LNCAP (cell line): ENCODE data around the gene SNTG2.
A peak's percentile ranks its signal among the peaks of the same experiment; 100 is the strongest.

Source experiments
- CTCF ChIP-seq: fragments of 450-650 bp; IDR thresholded peaks from 2 replicates; pipeline ENCODE4 v1.5.1; 2017; ENCODE audit warnings: mild to moderate bottlenecking

SNTG2 gene

GRCh38 chr2:1051075-1051474, 100.4 kb downstream of the SNTG2 start:
- peak; percentile 26; the same call in 1 of the 2 replicates for TF ChIP-seq CTCF

GRCh38 chr2:1052771-1053191, 102.1 kb downstream of the SNTG2 start:
- TF ChIP-seq CTCF, result no peak

- no peak for TF ChIP-seq CTCF
These were observed 103.1 kb downstream of the SNTG2 start for GRCh38 chr2:1053786-1054185.

GRCh38 chr2:1054399-1054798, 103.8 kb downstream of the SNTG2 start:
- no peak for TF ChIP-seq CTCF

- no peak for TF ChIP-seq CTCF
These were observed 104.5 kb downstream of the SNTG2 start for GRCh38 chr2:1055014-1055595.

- no peak for TF ChIP-seq CTCF
These were observed 109.7 kb downstream of the SNTG2 start for GRCh38 chr2:1060372-1060771.

- TF ChIP-seq CTCF, result no peak
These were observed 110.3 kb downstream of the SNTG2 start for GRCh38 chr2:1060987-1061386.

GRCh38 chr2:1068241-1068640, 117.6 kb downstream of the SNTG2 start:
- TF ChIP-seq CTCF, result no peak
